Activated T-helper 9 cell treated with anti-CD3 and anti-CD28 coated beads, Interleukin-2, amount 50 U/mL, for 16 hours (primary cell): ENCODE results near the gene GSC2.

Experiments
- DNase-seq: peaks from one replicate; pipeline ENCODE4 v3.0.0-alpha.2; 2020; ENCODE audit warnings: low read depth

GSC2 gene

GRCh38 chr22:19119949-19120348, 30.1 kb downstream of the GSC2 start:
- DNase-seq, result no peak

GRCh38 chr22:19118329-19118880, 31.7 kb downstream of the GSC2 start:
- DNase-seq, result no peak

GRCh38 chr22:19117111-19117512, 33.0 kb downstream of the GSC2 start:
- DNase-seq, result no peak

- no peak for DNase-seq
Observed at GRCh38 chr22:19115628-19116027, 34.5 kb downstream of the GSC2 start.

- no peak for DNase-seq
Observed at GRCh38 chr22:19114984-19115552, 35.0 kb downstream of the GSC2 start.

- DNase-seq, result no peak
Observed at GRCh38 chr22:19113429-19113828, 36.7 kb downstream of the GSC2 start.

- no peak for DNase-seq
Observed at GRCh38 chr22:19111584-19111983, 38.5 kb downstream of the GSC2 start.

- no peak for DNase-seq
Observed at GRCh38 chr22:19111140-19111539, 39.0 kb downstream of the GSC2 start.

- no peak for DNase-seq
Observed at GRCh38 chr22:19110646-19111045, 39.4 kb downstream of the GSC2 start.

- DNase-seq, result no peak
Observed at GRCh38 chr22:19110064-19110458, 40.0 kb downstream of the GSC2 start.

GRCh38 chr22:19109198-19110063, 40.7 kb downstream of the GSC2 start:
- peak; percentile 12 for DNase-seq

- DNase-seq, result no peak
Observed at GRCh38 chr22:19108807-19109197, 41.3 kb downstream of the GSC2 start.

- no peak for DNase-seq
Observed at GRCh38 chr22:19107730-19108074, 42.4 kb downstream of the GSC2 start.

- DNase-seq, result no peak
Observed at GRCh38 chr22:19106886-19107729, 43.0 kb downstream of the GSC2 start.

- peak; percentile 15 for DNase-seq
Observed at GRCh38 chr22:19105867-19106802, 44.0 kb downstream of the GSC2 start.

- DNase-seq, result no peak
Observed at GRCh38 chr22:19105456-19105855, 44.6 kb downstream of the GSC2 start.

GRCh38 chr22:19103880-19104821, 45.9 kb downstream of the GSC2 start:
- no peak for DNase-seq

GRCh38 chr22:19098157-19098556, 51.9 kb downstream of the GSC2 start:
- DNase-seq, result no peak

GRCh38 chr22:19097518-19097917, 52.6 kb downstream of the GSC2 start:
- no peak for DNase-seq
